IPS-18a (cell line): ENCODE data around the gene DLD.

Experiments used
- H3K27ac ChIP-seq: one replicate; pipeline ENCODE4 v1.5.1; 2013; ENCODE audit warnings: low read length
- H3K27me3 ChIP-seq: one replicate; pipeline ENCODE4 v1.6.1; 2013; ENCODE audit warnings: mild to moderate bottlenecking, low read length; ENCODE audit not compliant: control insufficient read depth, insufficient read depth
- H3K36me3 ChIP-seq: one replicate; pipeline ENCODE4 v1.6.1; 2013; ENCODE audit warnings: low read depth, low read length; ENCODE audit not compliant: control insufficient read depth
- H3K4me1 ChIP-seq: one replicate; pipeline ENCODE4 v1.6.1; 2013; ENCODE audit warnings: low read depth, low read length; ENCODE audit not compliant: control insufficient read depth
- H3K4me3 ChIP-seq: one replicate; pipeline ENCODE4 v1.5.1; 2013; ENCODE audit warnings: low read length
- H3K9ac ChIP-seq: one replicate; pipeline ENCODE4 v1.6.1; 2013; ENCODE audit warnings: mild to moderate bottlenecking, low read length, moderate library complexity
- H3K9me3 ChIP-seq: one replicate; pipeline ENCODE4 v1.6.1; 2013; ENCODE audit warnings: low read depth, low read length; ENCODE audit not compliant: control insufficient read depth

DLD gene

DNA sequence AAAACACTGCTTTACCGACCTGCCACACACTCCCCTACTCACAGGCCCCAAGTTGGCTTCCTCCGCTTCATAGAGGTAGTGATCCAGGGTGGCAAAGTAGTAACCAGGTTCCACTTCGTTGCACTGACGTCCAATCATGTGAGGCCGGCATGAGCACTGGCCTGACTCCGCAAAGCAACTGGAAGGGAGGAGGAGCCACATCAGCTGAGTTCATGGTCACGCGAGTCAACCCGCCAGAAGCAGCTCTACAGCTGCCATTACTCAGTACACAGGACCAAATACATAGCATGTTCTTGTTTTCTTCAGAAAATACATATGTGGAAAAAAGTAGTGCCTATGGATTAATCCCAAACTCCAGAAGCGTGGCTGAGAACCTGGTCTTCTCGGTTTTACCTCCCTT, 73.5 kb downstream of the DLD start:
- no peak overlapping the region for H3K9ac ChIP-seq
- H3K9me3 ChIP-seq: no peaks in the 10 kb centered on the region
- peaks cover 25% of the 10 kb centered on the region for H3K36me3 ChIP-seq
- H3K4me1 ChIP-seq: peaks cover 14% of the 10 kb centered on the region
- no peak overlapping the region for H3K4me3 ChIP-seq
- H3K27me3 ChIP-seq: no peaks in the 10 kb centered on the region
- H3K27ac ChIP-seq: no peak overlapping the region

DNA sequence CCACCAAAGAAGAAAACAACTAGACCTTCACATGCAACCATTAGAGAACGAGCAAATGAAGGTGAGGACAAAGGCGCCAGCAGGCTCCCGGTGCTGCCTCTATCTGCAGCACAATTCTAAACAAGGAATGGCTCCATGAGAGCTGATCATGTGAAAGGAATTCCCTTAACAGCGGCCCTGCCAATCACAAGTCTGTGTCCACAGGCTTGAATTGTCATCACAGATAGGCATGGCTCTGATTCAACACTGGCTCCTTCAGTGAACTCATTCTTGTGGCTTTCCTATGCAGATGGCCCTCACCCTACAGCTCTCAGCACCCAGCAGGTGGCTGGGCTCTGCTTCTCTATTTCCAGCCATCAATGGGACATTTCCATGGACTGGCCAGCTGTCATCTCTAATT, 75.7 kb downstream of the DLD start:
- no peak overlapping the region for H3K4me3 ChIP-seq
- H3K9ac ChIP-seq: no peak overlapping the region
- no peaks in the 10 kb centered on the region for H3K27me3 ChIP-seq
- peaks cover 10% of the 10 kb centered on the region for H3K4me1 ChIP-seq
- no peak overlapping the region for H3K27ac ChIP-seq
- H3K9me3 ChIP-seq: no peaks in the 10 kb centered on the region
- H3K36me3 ChIP-seq: peaks cover 8% of the 10 kb centered on the region

DNA sequence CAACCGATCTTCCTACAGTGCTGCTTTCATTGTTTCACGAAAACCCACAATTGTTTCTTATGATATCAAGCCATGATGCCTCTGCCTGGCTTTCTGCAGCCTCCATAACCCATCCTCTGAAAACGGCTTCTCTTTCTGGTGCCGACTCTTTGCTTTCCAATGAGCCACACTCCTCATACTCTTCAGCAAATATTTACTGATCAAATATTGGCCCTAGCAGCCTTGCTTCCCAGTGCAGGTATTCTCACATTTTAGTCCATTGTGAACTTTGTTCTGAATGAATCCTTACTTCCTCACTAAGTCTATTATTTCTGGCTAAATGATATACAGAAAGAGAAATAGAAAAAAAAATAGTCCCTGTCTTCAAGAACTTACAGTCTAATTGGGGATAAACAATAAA, 76.4 kb downstream of the DLD start:
- Histone ChIP-seq H3K4me3 (no peak overlapping the region), H3K27ac (no peak overlapping the region), H3K36me3 (peaks cover 7% of the 10 kb centered on the region), H3K9ac (no peak overlapping the region), H3K27me3 (no peaks in the 10 kb centered on the region), H3K9me3 (no peaks in the 10 kb centered on the region), H3K4me1 (peaks cover 10% of the 10 kb centered on the region)

DNA sequence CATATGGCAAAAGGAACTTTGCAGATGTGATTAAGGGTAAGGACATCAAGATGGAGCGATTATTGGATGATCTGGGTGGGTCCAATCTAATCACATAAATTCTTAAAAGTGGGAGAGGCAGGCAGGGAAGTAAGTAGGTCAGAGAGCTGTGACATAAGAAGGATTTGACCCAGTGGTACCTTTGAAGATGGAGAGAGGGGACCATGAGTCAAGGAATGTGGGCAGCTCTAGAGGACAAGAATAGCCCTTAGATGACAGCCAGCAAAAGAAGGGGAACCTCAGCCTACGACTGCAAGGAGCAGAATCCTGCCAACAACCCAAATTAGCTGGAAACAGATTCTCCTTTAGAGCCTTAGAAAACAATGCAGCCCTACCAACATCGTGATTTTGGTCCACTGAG, 77.5 kb downstream of the DLD start:
- H3K27ac ChIP-seq: no peak overlapping the region
- no peak overlapping the region for H3K9ac ChIP-seq
- no peaks in the 10 kb centered on the region for H3K9me3 ChIP-seq
- H3K4me3 ChIP-seq: no peak overlapping the region
- peaks cover 10% of the 10 kb centered on the region for H3K4me1 ChIP-seq
- H3K36me3 ChIP-seq: peaks cover 14% of the 10 kb centered on the region
- H3K27me3 ChIP-seq: no peaks in the 10 kb centered on the region

DNA sequence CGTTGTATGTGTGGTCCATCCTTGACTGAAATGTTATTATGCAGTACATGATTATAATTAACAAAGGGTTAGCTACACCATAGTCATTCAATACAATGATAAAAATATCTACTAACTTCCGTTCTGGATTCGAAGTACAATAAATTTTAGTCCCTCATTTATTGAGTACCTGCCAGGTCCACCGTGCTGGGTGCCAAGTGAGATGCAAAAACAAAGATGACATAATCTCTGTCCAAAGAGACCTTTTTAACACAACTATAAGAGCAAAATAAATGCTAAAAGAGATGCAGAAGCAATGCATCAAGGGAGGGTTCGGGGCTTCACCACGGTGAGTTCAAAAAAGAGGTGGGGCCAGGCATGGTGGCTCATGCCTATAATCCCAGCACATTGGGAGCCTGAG, 78.9 kb downstream of the DLD start:
- Histone ChIP-seq H3K4me1 (peaks cover 10% of the 10 kb centered on the region), H3K9me3 (no peaks in the 10 kb centered on the region), H3K4me3 (no peak overlapping the region), H3K9ac (no peak overlapping the region), H3K36me3 (peaks cover 20% of the 10 kb centered on the region), H3K27me3 (no peaks in the 10 kb centered on the region), H3K27ac (no peak overlapping the region)
